SK-N-MC (cell line): ENCODE results near the gene LINGO4.

Experiments used
- EZH2 ChIP-seq: fragments of 200-600 bp; sonication (generic); IDR thresholded peaks from one replicate; pipeline ENCODE4 v1.6.1; 2017; ENCODE audit warnings: antibody characterized with exemption
- FOXP2 ChIP-seq: optimal IDR thresholded peaks from 2 replicates; pipeline ENCODE3; 2011; ENCODE audit warnings: mild to moderate bottlenecking, moderate library complexity; ENCODE audit not compliant: insufficient read depth; ENCODE audit errors: extremely low read length, control extremely low read depth
- POLR2AphosphoS5 ChIP-seq: IDR thresholded peaks from 2 replicates; pipeline ENCODE4 v1.6.1; 2012; ENCODE audit warnings: mild to moderate bottlenecking, low read depth, low read length, borderline replicate concordance

GRCh38 chr1:151816548-151817352, 11.5 kb upstream of the LINGO4 start:
- TF ChIP-seq EZH2 (no peak), POLR2AphosphoS5 (no peak), FOXP2 (no peak)
